Upper lobe of left lung (tissue), 6 donors: ENCODE data around the gene ALPP. TPM values are rescaled to one million over a fixed set of nuclear protein-coding genes. Genes with fewer than 3 reads are reported as not detected.
A peak's percentile ranks its signal among the peaks of the same experiment; 100 is the strongest.

Experiments
- ATAC-seq, 2 donors: fragments of 200-7000 bp; cut with Tn5 transposase; one replicate each; pipeline ENCODE4 v1.9.1; 2022; ENCODE audit warnings: mild to moderate bottlenecking in 2 of 2, moderate library complexity in 2 of 2; ENCODE audit not compliant: low FRiP score in 2 of 2
- DNase-seq, 2 donors: peaks; one replicate each; pipeline ENCODE4 v3.0.0-alpha.2; 2019 to 2020
- H3K27ac ChIP-seq, 4 donors: fragments of 200-600 bp; sonication (generic); one replicate each; pipeline ENCODE4 v1.5.1; 2016 to 2019
- H3K27me3 ChIP-seq, 4 donors: fragments of 200-600 bp; sonication (generic); one replicate each; pipeline ENCODE4 v1.5.1; 2017 to 2019
- H3K36me3 ChIP-seq, 4 donors: fragments of 200-600 bp; sonication (generic); one replicate each; pipeline ENCODE4 v1.5.1; 2016 to 2019
- H3K4me1 ChIP-seq, 4 donors: fragments of 200-600 bp; sonication (generic); one replicate each; pipeline ENCODE4 v1.5.1; 2018 to 2019
- H3K4me3 ChIP-seq, 4 donors: fragments of 200-600 bp; sonication (generic); one replicate each; pipeline ENCODE4 v1.5.1; 2017 to 2019; ENCODE audit warnings: mild to moderate bottlenecking in 2 of 4, moderate library complexity in 1 of 4
- H3K9me3 ChIP-seq, 4 donors: fragments of 200-600 bp; sonication (generic); one replicate each; pipeline ENCODE4 v1.5.1; 2018 to 2019
- EP300 ChIP-seq, 4 donors: sonication (generic); formaldehyde crosslinking; IDR thresholded peaks; one replicate each; pipeline ENCODE4 v1.5.1; 2017; ENCODE audit warnings: antibody characterized with exemption in 4 of 4, control low read depth in 2 of 4
- POLR2A ChIP-seq, 4 donors: fragments of 450-650 bp; IDR thresholded peaks; one replicate each; pipeline ENCODE4 v1.5.1; 2016 to 2017; ENCODE audit warnings: antibody characterized with exemption in 4 of 4, mild to moderate bottlenecking in 2 of 4
- POLR2AphosphoS5 ChIP-seq, 2 donors: sonication (generic); formaldehyde crosslinking; IDR thresholded peaks; one replicate each; pipeline ENCODE4 v1.5.1; 2017; ENCODE audit warnings: antibody characterized with exemption in 2 of 2
- WGBS, 2 donors: methylation state at CpG; one replicate each; pipeline ENCODE4 v1.1.5; 2017 to 2018; 5-methylcytosine and 5-hydroxymethylcytosine counted together
- total RNA-seq, 6 donors: library from RNA; depleted of rRNA in 4 of 6; stranded (reverse); fragments of >200 nt in 4 of 6; gene quantifications; one replicate each; pipeline versions ENCODE4 v1.1.0 to v1.2.1, GENCODE V29; 2016 to 2021
- TF ChIP-seq, protein P1 (sequence below), 6 experiments: fragments of 450-650 bp in 4 of 6; fragments of 200-600 bp in 2 of 6; sonication (generic) in 2 of 6; IDR thresholded peaks; one replicate each; pipeline ENCODE4 v1.5.1; 2016 to 2019; ENCODE audit warnings: antibody characterized with exemption in 6 of 6
- donor health status: DM: no; HTN: no; CAD: no; lungs with moderate emphysema.
- donor health status: DM: no; HTN: yes; CAD: no; lungs with severe emphysema.

ALPP gene
- total RNA-seq, 6 donors from 2014 or later = 4.8 to 59.1 (median 30.8) TPM

DNA sequence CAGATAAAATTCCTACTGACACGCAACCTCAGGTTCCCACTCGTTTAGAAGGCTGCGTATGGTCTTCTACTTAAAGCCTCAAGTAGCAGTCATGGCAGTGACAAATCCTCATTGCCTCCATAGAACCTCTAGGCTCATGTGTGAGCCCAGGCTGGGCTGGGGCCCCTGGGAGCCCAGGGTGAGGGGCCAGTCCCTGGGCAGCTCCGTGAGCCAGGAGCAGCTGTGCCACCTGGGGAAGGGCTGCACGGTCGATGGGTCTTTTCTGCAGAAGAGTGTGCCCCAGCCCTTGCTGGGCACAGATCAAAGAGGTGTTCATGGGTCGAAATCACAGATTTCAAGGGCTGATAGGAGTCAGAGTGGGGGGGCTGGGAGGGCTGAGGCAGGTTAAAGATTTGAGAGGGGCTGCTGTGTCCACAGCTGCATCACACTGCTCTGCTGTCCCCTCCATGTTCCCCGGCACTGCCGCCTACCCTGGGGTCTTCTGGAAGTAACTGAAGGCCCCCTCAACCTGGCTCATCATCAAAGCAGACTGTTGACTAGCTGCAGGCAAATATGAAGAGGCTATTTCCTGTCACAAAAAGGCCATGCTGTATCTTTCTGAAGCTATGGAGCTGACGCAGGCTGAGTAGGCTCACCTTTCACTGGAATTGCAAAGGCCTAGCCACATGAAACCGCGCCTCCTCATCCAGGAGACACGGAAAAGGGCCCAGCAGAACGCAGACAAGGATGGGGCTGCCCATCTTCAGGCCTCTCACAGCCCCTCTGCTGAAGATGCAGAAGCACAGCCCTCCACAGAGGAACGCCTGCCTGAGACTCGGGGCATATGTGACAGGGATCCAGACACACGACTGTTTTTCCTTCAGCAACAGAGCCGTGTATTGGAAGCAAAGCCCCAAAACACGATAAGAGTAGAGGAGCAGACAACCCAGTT lies 35.7 kb upstream of the ALPP start:
- Histone ChIP-seq H3K36me3 (no peaks in the 10 kb centered on the region), H3K4me3 (no peak overlapping the region), H3K27me3 (no peaks in the 10 kb centered on the region), H3K27ac (no peak overlapping the region), H3K4me1 (no peaks in the 10 kb centered on the region), H3K9me3 (no peaks in the 10 kb centered on the region)
- DNase-seq (no peak), ATAC-seq (no peak)
- TF ChIP-seq EP300 (IDR thresholded peaks at IDR 0.05) (no peak), POLR2A (IDR thresholded peaks at IDR 0.05) (no peak), POLR2AphosphoS5 (IDR thresholded peaks at IDR 0.05) (no peak)
- TF ChIP-seq, protein P1, sequence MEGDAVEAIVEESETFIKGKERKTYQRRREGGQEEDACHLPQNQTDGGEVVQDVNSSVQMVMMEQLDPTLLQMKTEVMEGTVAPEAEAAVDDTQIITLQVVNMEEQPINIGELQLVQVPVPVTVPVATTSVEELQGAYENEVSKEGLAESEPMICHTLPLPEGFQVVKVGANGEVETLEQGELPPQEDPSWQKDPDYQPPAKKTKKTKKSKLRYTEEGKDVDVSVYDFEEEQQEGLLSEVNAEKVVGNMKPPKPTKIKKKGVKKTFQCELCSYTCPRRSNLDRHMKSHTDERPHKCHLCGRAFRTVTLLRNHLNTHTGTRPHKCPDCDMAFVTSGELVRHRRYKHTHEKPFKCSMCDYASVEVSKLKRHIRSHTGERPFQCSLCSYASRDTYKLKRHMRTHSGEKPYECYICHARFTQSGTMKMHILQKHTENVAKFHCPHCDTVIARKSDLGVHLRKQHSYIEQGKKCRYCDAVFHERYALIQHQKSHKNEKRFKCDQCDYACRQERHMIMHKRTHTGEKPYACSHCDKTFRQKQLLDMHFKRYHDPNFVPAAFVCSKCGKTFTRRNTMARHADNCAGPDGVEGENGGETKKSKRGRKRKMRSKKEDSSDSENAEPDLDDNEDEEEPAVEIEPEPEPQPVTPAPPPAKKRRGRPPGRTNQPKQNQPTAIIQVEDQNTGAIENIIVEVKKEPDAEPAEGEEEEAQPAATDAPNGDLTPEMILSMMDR (IDR thresholded peaks at IDR 0.05) = no peak
- 56 to 84% methylated on average over 11 to 19 of the region's 19 CpGs for WGBS, 2 donors

GRCh38 chr2:232343821-232344220 lies 34.7 kb upstream of the ALPP start:
- no peaks in the 10 kb centered on the region for H3K36me3 ChIP-seq
- H3K9me3 ChIP-seq = no peaks in the 10 kb centered on the region
- TF ChIP-seq POLR2A (IDR thresholded peaks at IDR 0.05) (no peak), POLR2AphosphoS5 (IDR thresholded peaks at IDR 0.05) (no peak), EP300 (IDR thresholded peaks at IDR 0.05) (no peak)
- TF ChIP-seq, protein P1 (IDR thresholded peaks at IDR 0.05) = no peak
- WGBS, 2 donors = 50% methylated on average over 6 of the region's 6 CpGs
- ATAC-seq (no peak), DNase-seq (no peak)
- H3K27me3 ChIP-seq = no peaks in the 10 kb centered on the region
- H3K27ac ChIP-seq = no peak overlapping the region
- H3K4me3 ChIP-seq = no peak overlapping the region
- H3K4me1 ChIP-seq = no peaks in the 10 kb centered on the region

DNA sequence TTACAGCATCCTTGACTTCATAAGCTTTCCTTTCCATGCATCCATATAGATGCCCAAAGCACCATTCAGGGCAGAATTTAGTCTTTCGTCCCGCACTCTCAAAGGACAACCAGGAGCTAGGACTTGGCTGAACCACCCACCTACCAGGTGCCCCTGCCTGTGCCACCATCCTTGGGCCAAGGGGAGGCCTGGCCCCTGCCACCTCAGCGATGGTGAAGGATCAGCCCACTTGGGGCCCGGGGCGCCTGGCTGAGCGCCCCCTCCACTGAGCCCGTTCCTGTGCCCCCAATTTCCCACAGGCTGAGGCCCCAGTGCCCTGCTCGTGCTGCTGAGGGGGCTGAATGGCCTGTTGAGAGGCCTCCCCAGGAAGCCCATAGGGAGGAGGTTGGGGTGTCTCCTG lies 33.3 kb upstream of the ALPP start:
- DNase-seq (peak in 1 of 2 donors; percentile 61), ATAC-seq (no peak)
- Histone ChIP-seq H3K4me3 (no peak overlapping the region), H3K27ac (no peak overlapping the region), H3K27me3 (peaks cover 0 to 5% (median 2%) of the 10 kb centered on the region in 4 donors), H3K36me3 (no peaks in the 10 kb centered on the region), H3K9me3 (no peaks in the 10 kb centered on the region), H3K4me1 (no peaks in the 10 kb centered on the region)
- 95 to 96% methylated on average over 2 to 3 of the region's 8 CpGs for WGBS, 2 donors
- no peak for TF ChIP-seq EP300 (IDR thresholded peaks at IDR 0.05)

DNA sequence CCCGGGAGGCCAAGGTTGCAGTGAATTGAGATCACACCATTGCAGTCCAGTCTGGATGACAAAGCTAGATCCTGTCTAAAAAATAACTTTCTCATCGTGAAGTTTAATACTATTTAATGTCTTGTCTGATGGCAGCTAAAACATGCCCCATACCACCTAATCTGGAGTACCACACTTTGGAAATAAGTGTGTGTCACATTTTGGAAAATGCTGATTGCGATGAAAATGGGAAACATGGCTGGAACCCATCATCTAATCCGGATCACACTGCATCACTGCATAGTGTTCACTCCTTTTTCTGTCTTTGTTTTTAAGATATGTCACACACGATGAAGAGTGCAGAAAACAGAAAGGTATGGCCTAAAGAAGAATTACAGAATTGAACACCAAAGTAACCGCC lies 31.2 kb upstream of the ALPP start:
- 91 to 93% methylated on average over 6 of the region's 6 CpGs for WGBS, 2 donors
- no peak for ATAC-seq
- no peak overlapping the region for H3K27ac ChIP-seq

GRCh38 chr2:232348936-232349335 lies 29.6 kb upstream of the ALPP start:
- Histone ChIP-seq H3K27me3 (peaks cover 0 to 35% (median 21%) of the 10 kb centered on the region in 4 donors), H3K4me3 (no peak overlapping the region), H3K4me1 (peaks cover 0 to 20% (median 11%) of the 10 kb centered on the region in 4 donors), H3K9me3 (no peaks in the 10 kb centered on the region), H3K36me3 (no peaks in the 10 kb centered on the region), H3K27ac (no peak overlapping the region)
- 38 to 43% methylated on average over 5 to 6 of the region's 6 CpGs for WGBS, 2 donors
- DNase-seq = peak in 1 of 2 donors; percentile 40
- no peak for TF ChIP-seq POLR2AphosphoS5 (IDR thresholded peaks at IDR 0.05)
- TF ChIP-seq, protein P1 (IDR thresholded peaks at IDR 0.05) = no peak
- TF ChIP-seq EP300 (IDR thresholded peaks at IDR 0.05) = no peak
- no peak for TF ChIP-seq POLR2A (IDR thresholded peaks at IDR 0.05)
- ATAC-seq = no peak

More for the DNA sequence above, 31.2 kb upstream of the ALPP start:
- Histone ChIP-seq H3K4me1 (peaks cover 0 to 15% (median 11%) of the 10 kb centered on the region in 4 donors), H3K4me3 (no peak overlapping the region), H3K9me3 (no peaks in the 10 kb centered on the region), H3K36me3 (no peaks in the 10 kb centered on the region), H3K27me3 (peaks cover 0 to 26% (median 16%) of the 10 kb centered on the region in 4 donors)
- no peak for TF ChIP-seq EP300 (IDR thresholded peaks at IDR 0.05)
- no peak for TF ChIP-seq POLR2AphosphoS5 (IDR thresholded peaks at IDR 0.05)
- TF ChIP-seq, protein P1 (IDR thresholded peaks at IDR 0.05) = no peak
- TF ChIP-seq POLR2A (IDR thresholded peaks at IDR 0.05) = no peak
- DNase-seq = no peak
